Measurements from ENCODE around the gene TMEM9. TPM values are rescaled to one million over a fixed set of nuclear protein-coding genes. Genes with fewer than 3 reads are reported as not detected.

The TMEM9 gene
- polyA plus RNA-seq, 1 experiment: 171 TPM

- H3K36me3 ChIP-seq (ENCODE audit: control insufficient read depth, insufficient read depth, low read length): no peaks in the 10 kb centered on the region
- DNase-seq (ENCODE audit: low read depth): no peak
- H3K27me3 ChIP-seq (ENCODE audit: control insufficient read depth, insufficient read depth, low read length): peaks cover 3% of the 10 kb centered on the region; the same call in 1 of the 2 replicates
- TF ChIP-seq CTCF (IDR thresholded peaks at IDR 0.05; ENCODE audit: insufficient read depth, low read depth, low read length): no peak
- CTCF ChIA-PET: interaction anchor here (1.3 kb wide), 1 partner anchor 26 kb away, joined by 3 read pairs; no protein-coding TSS in a partner anchor
- no peak overlapping the region for H3K4me3 ChIP-seq (ENCODE audit: low read depth, low read length)
- POLR2A ChIA-PET: no interaction called here
These were observed 42.6 kb downstream of the TMEM9 start for GRCh38 chr1:201111672-201112071.

GRCh38 chr1:201111156-201111555 is 43.1 kb downstream of the TMEM9 start:
- Histone ChIP-seq H3K27me3 (ENCODE audit: control insufficient read depth, insufficient read depth, low read length) (peaks cover 3% of the 10 kb centered on the region; the same call in 1 of the 2 replicates), H3K36me3 (ENCODE audit: control insufficient read depth, insufficient read depth, low read length) (no peaks in the 10 kb centered on the region), H3K4me3 (ENCODE audit: low read depth, low read length) (no peak overlapping the region)
- CTCF ChIA-PET: interaction anchor here (1.3 kb wide), 1 partner anchor 26 kb away, joined by 3 read pairs; no protein-coding TSS in a partner anchor
- no peak for TF ChIP-seq CTCF (IDR thresholded peaks at IDR 0.05; ENCODE audit: insufficient read depth, low read depth, low read length)
- no peak for DNase-seq (ENCODE audit: low read depth)
- POLR2A ChIA-PET: no interaction called here

GRCh38 chr1:201110616-201111015 is 43.7 kb downstream of the TMEM9 start:
- ChIA-PET CTCF (interaction anchor here (1.3 kb wide), 1 partner anchor 25 kb away, joined by 3 read pairs; no protein-coding TSS in a partner anchor), POLR2A (no interaction called here)
- H3K27me3 ChIP-seq (ENCODE audit: control insufficient read depth, insufficient read depth, low read length): peaks cover 3% of the 10 kb centered on the region; the same call in 1 of the 2 replicates
- no peak for DNase-seq (ENCODE audit: low read depth)
- TF ChIP-seq CTCF (IDR thresholded peaks at IDR 0.05; ENCODE audit: insufficient read depth, low read depth, low read length): no peak
- H3K4me3 ChIP-seq (ENCODE audit: low read depth, low read length): no peak overlapping the region
- no peaks in the 10 kb centered on the region for H3K36me3 ChIP-seq (ENCODE audit: control insufficient read depth, insufficient read depth, low read length)

GRCh38 chr1:201110138-201110537 is 44.1 kb downstream of the TMEM9 start:
- Histone ChIP-seq H3K36me3 (ENCODE audit: control insufficient read depth, insufficient read depth, low read length) (no peaks in the 10 kb centered on the region), H3K27me3 (ENCODE audit: control insufficient read depth, insufficient read depth, low read length) (peaks cover 3% of the 10 kb centered on the region; the same call in 1 of the 2 replicates), H3K4me3 (ENCODE audit: low read depth, low read length) (no peak overlapping the region)
- no peak for TF ChIP-seq CTCF (IDR thresholded peaks at IDR 0.05; ENCODE audit: insufficient read depth, low read depth, low read length)
- ChIA-PET CTCF (no interaction called here), POLR2A (no interaction called here)
- no peak for DNase-seq (ENCODE audit: low read depth)

GRCh38 chr1:201109651-201110050 is 44.6 kb downstream of the TMEM9 start:
- CTCF ChIA-PET: no interaction called here

More at GRCh38 chr1:201109651-201110050, 44.6 kb downstream of the TMEM9 start:
- Histone ChIP-seq H3K27me3 (ENCODE audit: control insufficient read depth, insufficient read depth, low read length) (peaks cover 3% of the 10 kb centered on the region; the same call in 1 of the 2 replicates), H3K36me3 (ENCODE audit: control insufficient read depth, insufficient read depth, low read length) (no peaks in the 10 kb centered on the region), H3K4me3 (ENCODE audit: low read depth, low read length) (no peak overlapping the region)
- POLR2A ChIA-PET: no interaction called here
- TF ChIP-seq CTCF (IDR thresholded peaks at IDR 0.05; ENCODE audit: insufficient read depth, low read depth, low read length): no peak
- DNase-seq (ENCODE audit: low read depth): no peak
